NCI-H524 (cell line): Measurements from ENCODE around the gene PTPRC.

Experiments used
- DNase-seq, 2 experiments: peaks; one replicate each; lab custom pipeline; 2025; lab: John Stamatoyannopoulos, UW

Gene PTPRC

GRCh38 chr1:198761859-198762616 is 123.2 kb downstream of the PTPRC start:
- no peak for DNase-seq

DNA sequence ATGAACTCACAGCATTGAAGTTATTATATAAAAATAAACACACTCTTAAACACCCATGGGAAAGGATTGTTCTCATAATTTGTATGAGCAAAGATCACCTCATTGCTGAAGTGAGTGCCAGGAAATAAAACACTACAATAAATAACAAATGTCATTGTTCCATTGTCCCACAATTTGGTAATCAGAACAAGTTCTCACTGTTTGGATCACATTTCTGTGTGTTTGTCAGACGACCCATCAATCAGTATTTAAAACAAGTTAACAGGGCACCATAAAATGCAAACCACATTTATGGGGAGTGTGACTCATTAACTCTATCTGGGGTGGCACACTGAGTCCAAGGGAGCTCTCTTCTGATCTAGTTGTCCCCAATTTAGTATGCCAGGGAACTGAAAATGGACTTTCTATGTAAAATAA is 124.5 kb downstream of the PTPRC start:
- no peak for DNase-seq

GRCh38 chr1:198764748-198765147 is 125.9 kb downstream of the PTPRC start:
- DNase-seq: no peak

DNA sequence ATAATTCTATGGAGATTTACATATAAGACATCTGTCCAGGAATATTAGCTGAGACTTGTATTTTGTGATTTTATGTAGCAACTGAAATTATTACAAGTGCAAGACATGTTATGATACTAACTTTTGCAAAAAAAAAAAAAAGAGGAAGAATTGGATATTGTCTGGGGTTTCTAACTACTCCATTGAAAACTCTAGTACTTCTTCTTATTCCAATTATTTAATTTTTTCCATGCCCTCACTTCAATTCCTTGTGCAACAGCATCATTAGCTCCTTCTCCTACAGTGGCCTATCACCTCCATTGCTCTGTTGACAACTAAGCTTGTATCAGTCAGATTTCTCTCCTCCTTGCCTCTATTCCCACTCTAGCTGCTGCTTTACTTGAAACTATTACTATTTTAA is 126.6 kb downstream of the PTPRC start:
- DNase-seq: no peak

DNA sequence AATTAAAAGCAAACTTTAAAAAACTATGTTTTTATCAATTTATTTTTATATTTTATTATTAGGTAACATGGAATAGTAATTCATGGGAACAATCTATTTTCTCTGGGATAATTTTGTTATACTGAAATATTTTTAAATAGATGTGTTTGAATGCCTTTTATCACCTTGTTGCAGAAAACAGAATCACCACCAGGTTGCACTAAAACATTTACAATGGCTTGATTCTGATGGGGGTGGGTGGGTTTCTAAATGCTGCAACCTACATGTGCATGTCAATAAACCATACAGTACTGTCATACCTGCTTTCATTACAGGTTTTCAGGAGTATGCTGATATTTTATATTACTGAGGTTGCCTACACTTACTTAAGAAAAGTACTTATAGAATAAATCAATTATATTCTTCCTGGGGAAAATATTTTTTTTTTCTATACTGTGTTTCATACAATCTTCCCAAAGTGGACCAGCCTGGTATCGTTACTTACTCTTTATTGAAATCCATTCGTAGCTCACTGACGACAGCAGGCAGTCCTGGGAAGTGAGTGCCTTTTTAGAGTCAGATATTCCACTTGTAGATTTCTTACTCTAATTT is 132.8 kb downstream of the PTPRC start:
- peak; percentile 18 to 65 for DNase-seq

DNA sequence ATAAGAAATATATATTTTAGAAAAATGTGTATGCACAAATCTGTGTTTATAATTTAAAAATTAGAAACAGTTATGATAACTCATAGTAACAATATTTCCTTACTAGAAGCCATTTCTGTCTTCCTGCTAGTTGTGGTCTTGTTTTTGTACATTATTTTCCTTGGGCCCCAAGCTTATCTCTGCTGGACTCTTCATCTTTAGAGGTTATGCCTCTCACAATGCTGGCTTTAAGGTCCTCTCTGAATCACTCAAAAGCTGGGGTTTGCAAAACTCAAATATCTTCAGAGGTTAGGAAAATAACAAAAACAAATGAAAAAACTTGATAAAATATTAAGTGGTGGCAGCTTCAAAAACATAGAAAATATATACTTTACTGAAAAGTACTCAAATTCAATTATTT is 133.8 kb downstream of the PTPRC start:
- no peak for DNase-seq

DNA sequence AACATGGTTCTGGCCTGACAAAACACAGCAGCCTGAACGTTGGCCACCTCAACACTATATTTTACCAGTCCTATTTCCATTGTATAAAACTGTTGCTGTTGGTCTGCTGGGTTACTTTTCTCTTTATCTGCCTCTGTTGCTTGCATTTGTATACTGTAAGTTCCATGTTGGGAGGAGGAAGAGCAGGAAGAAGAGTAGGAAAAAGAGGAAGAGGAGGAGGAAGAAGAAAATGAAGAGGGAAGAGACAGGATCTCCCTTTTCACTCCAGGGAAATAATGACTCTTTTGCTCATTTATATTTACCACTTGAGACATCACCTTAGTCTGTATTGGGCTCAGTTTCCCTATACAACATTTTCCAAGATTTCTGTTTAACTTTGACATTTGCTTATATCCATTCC is 134.2 kb downstream of the PTPRC start:
- DNase-seq: no peak

DNA sequence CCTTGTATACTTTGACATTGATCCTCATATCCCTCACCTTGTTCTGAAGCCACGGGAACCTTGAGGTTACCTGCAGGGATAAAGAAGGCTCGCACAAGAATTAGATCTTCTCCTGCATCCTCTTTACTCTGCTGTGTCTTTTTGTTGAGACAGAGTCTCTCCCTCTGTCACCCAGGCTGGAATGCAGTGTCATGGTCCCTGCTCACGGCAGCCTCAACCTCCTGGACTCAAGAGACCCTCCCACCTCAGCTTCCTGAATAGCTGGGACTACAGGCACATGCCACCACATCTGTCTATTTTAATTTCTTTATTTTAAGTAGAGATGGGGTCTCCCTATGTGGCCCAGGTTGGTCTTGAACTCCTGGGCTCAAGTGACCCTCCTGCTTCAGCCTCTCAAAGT is 134.7 kb downstream of the PTPRC start:
- DNase-seq: no peak

GRCh38 chr1:198774421-198774820 is 135.6 kb downstream of the PTPRC start:
- DNase-seq: no peak

DNA sequence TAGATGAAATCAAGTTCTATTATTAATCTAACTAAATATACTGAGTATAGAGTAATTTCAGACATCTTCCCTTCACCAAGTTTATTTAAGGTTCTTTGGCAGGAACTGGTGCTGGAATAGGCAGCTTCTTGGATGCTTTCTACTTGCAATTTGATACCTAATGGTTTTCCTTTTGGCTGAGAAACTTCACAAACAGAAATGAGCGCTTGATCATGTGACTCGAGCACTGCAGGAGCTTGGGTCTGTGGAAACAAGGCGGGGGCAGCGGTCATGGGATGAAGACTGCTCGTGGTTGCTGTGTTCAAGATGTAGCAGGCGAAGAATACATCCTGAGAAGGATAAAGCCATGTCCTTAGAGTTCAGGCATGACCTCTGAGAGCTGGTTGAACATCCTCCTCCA is 136.8 kb downstream of the PTPRC start:
- DNase-seq: no peak

GRCh38 chr1:198776602-198777029 is 137.8 kb downstream of the PTPRC start:
- no peak for DNase-seq

- DNase-seq: no peak
Measured at GRCh38 chr1:198778049-198778448, 139.2 kb downstream of the PTPRC start.

DNA sequence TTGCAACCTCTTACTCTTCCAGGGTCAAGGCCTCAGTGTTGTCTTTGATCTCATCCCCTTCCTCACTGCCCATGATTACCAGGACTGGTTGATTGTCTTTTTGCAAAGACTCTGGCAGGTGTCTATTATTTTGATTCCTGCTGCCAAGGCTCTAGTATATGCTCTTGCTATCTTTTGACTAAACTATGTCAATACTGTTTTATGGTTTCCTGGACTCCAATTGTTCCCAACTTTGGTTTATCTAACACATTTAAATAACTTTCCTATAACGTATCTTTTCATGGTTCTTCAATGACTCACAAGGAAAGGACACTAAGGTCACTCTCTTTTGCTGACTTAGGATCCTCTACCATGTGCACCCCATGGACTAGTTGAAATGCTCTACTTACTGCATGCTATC is 141.5 kb downstream of the PTPRC start:
- DNase-seq: no peak

GRCh38 chr1:198788561-198789064 is 149.8 kb downstream of the PTPRC start:
- DNase-seq: peak; percentile 27 to 76

GRCh38 chr1:198793714-198794113 is 154.9 kb downstream of the PTPRC start:
- DNase-seq: no peak

GRCh38 chr1:198794498-198794897 is 155.7 kb downstream of the PTPRC start:
- DNase-seq: no peak

- DNase-seq: no peak
Measured at GRCh38 chr1:198797656-198798055, 158.8 kb downstream of the PTPRC start.

GRCh38 chr1:198798923-198799386 is 160.1 kb downstream of the PTPRC start:
- DNase-seq: no peak

- no peak for DNase-seq
Measured at GRCh38 chr1:198805498-198806151, 166.8 kb downstream of the PTPRC start.

DNA sequence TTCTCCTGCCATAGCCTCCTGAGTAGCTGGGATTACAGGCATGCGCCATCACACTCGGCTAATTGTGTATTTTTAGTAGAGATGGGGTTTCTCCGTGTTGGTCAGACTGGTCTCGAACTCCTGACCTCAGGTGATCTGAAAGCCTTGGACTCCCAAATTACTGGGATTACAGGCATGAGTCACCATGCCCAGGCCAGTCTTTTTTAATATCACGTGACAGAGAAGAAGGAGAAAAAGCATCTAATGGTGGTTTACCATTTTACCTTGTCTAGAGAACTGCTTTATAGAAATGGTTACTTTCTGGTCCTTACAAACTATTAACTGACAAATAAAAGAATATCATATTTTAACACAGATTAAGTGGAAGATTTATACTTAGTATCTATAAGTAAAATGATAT is 168.0 kb downstream of the PTPRC start:
- no peak for DNase-seq
